Smooth muscle cell (in vitro differentiated cells): Measurements from ENCODE around the gene EDEM2. TPM values are rescaled to one million over a fixed set of nuclear protein-coding genes. Genes with fewer than 3 reads are reported as not detected.
"Not testable (repeated sequence)": the region's sequence is repeated elsewhere in the genome, so short reads cannot be mapped to it uniquely, and the experiment has no call there.

ENCODE experiments used
- DNase-seq: peaks from one replicate; lab custom pipeline; 2025; ENCODE audit not compliant: unreplicated experiment; lab: John Stamatoyannopoulos, UW
- H2AFZ ChIP-seq: fragments of 200-600 bp; sonication (generic); 2 replicates; pipeline ENCODE4 v1.6.0; 2016; ENCODE audit warnings: antibody characterized with exemption, low read depth, mild to moderate bottlenecking
- H3F3A ChIP-seq: fragments of 200-600 bp; sonication (generic); 2 replicates; pipeline ENCODE4 v1.6.0; 2017; ENCODE audit warnings: antibody characterized with exemption, low read depth
- H3K27ac ChIP-seq: fragments of 200-600 bp; sonication (generic); 2 replicates; pipeline ENCODE4 v1.5.1; 2016; ENCODE audit warnings: low read depth, mild to moderate bottlenecking
- H3K27me3 ChIP-seq: fragments of 200-600 bp; sonication (generic); 2 replicates; pipeline ENCODE4 v1.6.1; 2016; ENCODE audit warnings: low read depth, mild to moderate bottlenecking
- H3K36me3 ChIP-seq: fragments of 200-600 bp; sonication (generic); 2 replicates; pipeline ENCODE4 v1.5.1; 2016; ENCODE audit warnings: low read depth
- H3K4me1 ChIP-seq: fragments of 200-600 bp; sonication (generic); 2 replicates; pipeline ENCODE4 v1.5.1; 2016; ENCODE audit warnings: low read depth
- H3K4me2 ChIP-seq: fragments of 200-600 bp; sonication (generic); 2 replicates; pipeline ENCODE4 v1.6.0; 2016; ENCODE audit warnings: mild to moderate bottlenecking
- H3K4me3 ChIP-seq: fragments of 200-600 bp; sonication (generic); 2 replicates; pipeline ENCODE4 v1.5.1; 2016; ENCODE audit warnings: mild to moderate bottlenecking
- H3K79me2 ChIP-seq: fragments of 200-600 bp; sonication (generic); 2 replicates; pipeline ENCODE4 v1.6.0; 2016; ENCODE audit warnings: low read depth, mild to moderate bottlenecking
- H3K9ac ChIP-seq: fragments of 200-600 bp; sonication (generic); 2 replicates; pipeline ENCODE4 v1.6.0; 2016; ENCODE audit warnings: low read depth
- H3K9me3 ChIP-seq: fragments of 200-600 bp; sonication (generic); replicated peaks from 2 replicates; pipeline ENCODE4 v1.5.1; 2016; ENCODE audit warnings: low read depth
- H4K20me1 ChIP-seq: fragments of 200-600 bp; sonication (generic); 2 replicates; pipeline ENCODE4 v1.6.0; 2016; ENCODE audit warnings: low read depth
- CTCF ChIP-seq: fragments of 200-600 bp; sonication (generic); IDR thresholded peaks from 2 replicates; pipeline ENCODE4 v1.5.1; 2017; ENCODE audit warnings: borderline replicate concordance, mild to moderate bottlenecking, antibody characterized with exemption; ENCODE audit not compliant: insufficient read depth, poor library complexity, severe bottlenecking
- WGBS: methylation state at CpG from one replicate; pipeline ENCODE4 v1.1.7; 2016; ENCODE audit warnings: low lambda C conversion rate; 5-methylcytosine and 5-hydroxymethylcytosine counted together
- polyA plus RNA-seq: library from polyadenylated mRNA; unstranded; fragments of >200 nt; fragmentation: Nextera tagmentation; extraction: Ambion mirVana; gene quantifications from 2 replicates; pipeline ENCODE4 v1.2.1, GENCODE V29; 2016
- total RNA-seq: library from RNA; depleted of rRNA; stranded (reverse); fragments of >200 nt; gene quantifications from 2 replicates; pipeline ENCODE4 v1.2.3, GENCODE V29; 2014

Gene EDEM2
- total and polyA plus RNA-seq, 2 experiments from 2014 or later = 11.6 to 22.6 TPM

GRCh38 chr20:35191419-35192117 lies 44.4 kb upstream of the EDEM2 start:
- Histone ChIP-seq H3K9ac (no peak overlapping the region), H3K9me3 (peaks cover 2% of the 10 kb centered on the region), H2AFZ (no peak overlapping the region), H3K4me2 (no peak overlapping the region), H3K27me3 (no peaks in the 10 kb centered on the region), H3K36me3 (no peaks in the 10 kb centered on the region), H3K4me1 (peaks cover 3% of the 10 kb centered on the region), H3K79me2 (no peaks in the 10 kb centered on the region), H4K20me1 (no peaks in the 10 kb centered on the region), H3F3A (no peaks in the 10 kb centered on the region), H3K27ac (no peak overlapping the region), H3K4me3 (no peak overlapping the region)
- no peak for TF ChIP-seq CTCF
- 93% methylated on average over 5 of the region's 5 CpGs for WGBS
- DNase-seq = no peak

DNA sequence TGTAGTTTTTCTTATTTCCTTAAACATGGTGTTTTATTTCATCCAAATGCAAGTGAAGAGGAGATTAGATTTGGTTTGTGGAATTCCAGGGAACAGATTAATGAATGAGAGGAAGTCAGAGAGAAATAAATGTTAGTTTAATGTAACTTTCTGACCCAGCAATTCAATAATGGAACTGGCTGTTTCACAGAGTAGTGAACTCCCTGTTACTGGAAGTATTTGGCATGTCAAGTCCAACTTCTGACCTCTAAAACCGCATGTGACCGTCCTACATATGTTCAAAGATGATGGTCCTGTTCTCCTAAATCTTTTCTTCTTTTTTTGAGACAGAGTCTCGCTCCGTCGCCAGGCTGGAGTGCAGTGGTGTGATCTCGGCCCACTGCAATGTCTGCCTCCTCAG lies 43.4 kb upstream of the EDEM2 start:
- H3K9ac ChIP-seq = no peak overlapping the region
- peaks cover 3% of the 10 kb centered on the region for H3K4me1 ChIP-seq
- WGBS = 96% methylated on average over 6 of the region's 6 CpGs
- no peak overlapping the region for H3K27ac ChIP-seq
- no peak for DNase-seq
- no peak overlapping the region for H3K4me3 ChIP-seq
- H3K4me2 ChIP-seq = no peak overlapping the region
- H3F3A ChIP-seq = no peaks in the 10 kb centered on the region
- H4K20me1 ChIP-seq = no peaks in the 10 kb centered on the region
- no peaks in the 10 kb centered on the region for H3K36me3 ChIP-seq
- H3K9me3 ChIP-seq = no peaks in the 10 kb centered on the region
- no peaks in the 10 kb centered on the region for H3K79me2 ChIP-seq
- H3K27me3 ChIP-seq = no peaks in the 10 kb centered on the region
- TF ChIP-seq CTCF = no peak
- no peak overlapping the region for H2AFZ ChIP-seq

- WGBS = 83% methylated on average over 8 of the region's 8 CpGs
- not testable (repeated sequence) for H3K4me3 ChIP-seq, H4K20me1 ChIP-seq, H3K27ac ChIP-seq, H3K79me2 ChIP-seq, H3K9me3 ChIP-seq, DNase-seq, H3K4me2 ChIP-seq, H2AFZ ChIP-seq, H3K27me3 ChIP-seq, H3K9ac ChIP-seq, H3F3A ChIP-seq, H3K4me1 ChIP-seq, H3K36me3 ChIP-seq
These were observed 42.1 kb upstream of the EDEM2 start for GRCh38 chr20:35189223-35189622.

DNA sequence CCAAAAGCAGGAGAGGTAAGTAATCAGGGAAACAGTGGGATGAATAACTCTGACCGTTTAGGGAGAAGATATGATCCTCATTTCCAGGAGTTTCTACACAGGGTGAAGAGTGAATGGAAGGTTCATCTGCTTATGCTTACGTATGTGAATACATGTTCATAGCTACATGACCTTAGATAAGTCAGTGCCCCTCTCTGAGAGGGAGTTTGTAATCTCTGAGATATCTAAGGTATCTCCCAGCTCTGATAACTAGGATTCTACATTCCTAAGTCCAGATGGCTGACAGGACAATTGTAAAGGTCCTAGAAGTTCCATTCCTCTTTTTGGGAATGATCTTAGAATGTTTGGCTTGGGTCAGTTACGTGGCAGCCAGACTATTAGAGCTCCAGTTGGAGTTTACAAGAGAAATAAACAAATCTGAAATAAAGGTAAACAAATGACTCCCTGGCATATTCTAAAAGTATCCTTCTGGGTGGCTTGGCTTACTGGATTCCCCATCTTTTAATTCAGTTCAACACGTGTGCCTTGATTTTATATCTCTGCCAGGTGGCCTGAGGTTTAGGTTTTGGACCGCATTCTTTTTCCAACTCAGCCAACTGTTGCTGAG lies 40.6 kb upstream of the EDEM2 start:
- 80% methylated on average over 5 of the region's 5 CpGs for WGBS
- Histone ChIP-seq H3K9ac (no peak overlapping the region), H3K4me3 (no peak overlapping the region), H3K36me3 (no peaks in the 10 kb centered on the region), H2AFZ (no peak overlapping the region), H3K27me3 (no peaks in the 10 kb centered on the region), H3K4me2 (no peak overlapping the region), H3K4me1 (peaks cover 2% of the 10 kb centered on the region), H3K27ac (no peak overlapping the region), H3F3A (no peaks in the 10 kb centered on the region), H3K9me3 (no peaks in the 10 kb centered on the region), H4K20me1 (no peaks in the 10 kb centered on the region), H3K79me2 (no peaks in the 10 kb centered on the region)
- no peak for TF ChIP-seq CTCF
- no peak for DNase-seq

GRCh38 chr20:35186691-35187289 lies 39.7 kb upstream of the EDEM2 start:
- not testable (repeated sequence) for H3K4me2 ChIP-seq, H3K4me1 ChIP-seq, H3K27ac ChIP-seq, H4K20me1 ChIP-seq, DNase-seq, H3K9ac ChIP-seq, H3K9me3 ChIP-seq, H3K27me3 ChIP-seq, H3K79me2 ChIP-seq, H2AFZ ChIP-seq, H3F3A ChIP-seq, H3K4me3 ChIP-seq, H3K36me3 ChIP-seq
- 93% methylated on average over 10 of the region's 10 CpGs for WGBS
